Activated T-helper 1 cell treated with anti-CD3 and anti-CD28 coated beads, Interleukin-12 subunit alpha, Interleukin-12 subunit beta, Interleukin-2, Interleukin-4 antibody, amounts not matched to agents 30 ng/mL and 10 ng/mL and 1 ng/mL, durations not matched to agents 14 hours and 24 hours and 36 hours (primary cell): ENCODE data around the gene MAP3K9. TPM values are rescaled to one million over a fixed set of nuclear protein-coding genes. Genes with fewer than 3 reads are reported as not detected.

ENCODE experiments used
- DNase-seq: peaks from one replicate; pipeline ENCODE4 v3.0.0; 2021; ENCODE audit warnings: low spot score
- H3K27ac Mint-ChIP-seq: one replicate; pipeline ENCODE4 v1.8.0; 2021; ENCODE audit warnings: mild to moderate bottlenecking, mixed read lengths
- H3K27me3 Mint-ChIP-seq: one replicate; pipeline ENCODE4 v1.8.0; 2022; ENCODE audit warnings: mild to moderate bottlenecking, moderate library complexity, mixed read lengths; ENCODE audit not compliant: insufficient read depth
- H3K36me3 Mint-ChIP-seq: one replicate; pipeline ENCODE4 v1.8.0; 2021; ENCODE audit warnings: low read depth, mixed read lengths
- H3K4me1 Mint-ChIP-seq: one replicate; pipeline ENCODE4 v1.8.0; 2021; ENCODE audit warnings: low read depth, mixed read lengths
- H3K4me3 Mint-ChIP-seq: one replicate; pipeline ENCODE4 v1.8.0; 2021; ENCODE audit warnings: mild to moderate bottlenecking, moderate library complexity, mixed read lengths
- H3K9me3 Mint-ChIP-seq: one replicate; pipeline ENCODE4 v1.8.0; 2021; ENCODE audit warnings: mixed read lengths
- intact Hi-C: fragments of 100-400 bp; cut with micrococcal nuclease; formaldehyde crosslinking; loops from one replicate; pipeline ENCODE4 v1.15.1; 2024
- total RNA-seq: library from RNA; stranded (reverse); gene quantifications from 2 replicates; pipeline ENCODE4 v1.2.3, GENCODE V29; 2022

Gene MAP3K9
- total RNA-seq, 1 donor from 2014 or later, result 4.1 TPM

- no peak overlapping the region for H3K4me3 Mint-ChIP-seq
- DNase-seq, result no peak
- no peaks in the 10 kb centered on the region for H3K4me1 Mint-ChIP-seq
- intact Hi-C loops, result no loop called here
- H3K27me3 Mint-ChIP-seq, result no peaks in the 10 kb centered on the region
- H3K9me3 Mint-ChIP-seq, result no peaks in the 10 kb centered on the region
- H3K36me3 Mint-ChIP-seq, result no peaks in the 10 kb centered on the region
- no peak overlapping the region for H3K27ac Mint-ChIP-seq
Measured at GRCh38 chr14:70770490-70770889, 38.8 kb downstream of the MAP3K9 start.

- H3K27ac Mint-ChIP-seq, result no peak overlapping the region
- H3K9me3 Mint-ChIP-seq, result no peaks in the 10 kb centered on the region
- no peaks in the 10 kb centered on the region for H3K4me1 Mint-ChIP-seq
- intact Hi-C loops, result no loop called here
- no peak overlapping the region for H3K4me3 Mint-ChIP-seq
- H3K27me3 Mint-ChIP-seq, result no peaks in the 10 kb centered on the region
- DNase-seq, result no peak
- H3K36me3 Mint-ChIP-seq, result no peaks in the 10 kb centered on the region
Measured at GRCh38 chr14:70759398-70759797, 49.9 kb downstream of the MAP3K9 start.

GRCh38 chr14:70755655-70756054 is 53.7 kb downstream of the MAP3K9 start:
- no peaks in the 10 kb centered on the region for H3K9me3 Mint-ChIP-seq
- intact Hi-C loops, result no loop called here

GRCh38 chr14:70754991-70755390 is 54.3 kb downstream of the MAP3K9 start:
- Mint-ChIP-seq H3K9me3 (no peaks in the 10 kb centered on the region), H3K4me1 (no peaks in the 10 kb centered on the region), H3K36me3 (no peaks in the 10 kb centered on the region), H3K27me3 (no peaks in the 10 kb centered on the region), H3K27ac (no peak overlapping the region), H3K4me3 (no peak overlapping the region)
- no peak for DNase-seq
- intact Hi-C loops, result no loop called here

More at GRCh38 chr14:70755655-70756054, 53.7 kb downstream of the MAP3K9 start:
- Mint-ChIP-seq H3K4me1 (no peaks in the 10 kb centered on the region), H3K36me3 (no peaks in the 10 kb centered on the region), H3K27me3 (no peaks in the 10 kb centered on the region), H3K27ac (no peak overlapping the region), H3K4me3 (no peak overlapping the region)
- DNase-seq, result no peak

GRCh38 chr14:70753518-70753953 is 55.8 kb downstream of the MAP3K9 start:
- Mint-ChIP-seq H3K27me3 (no peaks in the 10 kb centered on the region), H3K9me3 (no peaks in the 10 kb centered on the region), H3K4me1 (no peaks in the 10 kb centered on the region), H3K27ac (no peak overlapping the region), H3K36me3 (peaks cover 6% of the 10 kb centered on the region), H3K4me3 (no peak overlapping the region)
- no peak for DNase-seq
- intact Hi-C loops, result no loop called here

GRCh38 chr14:70748422-70748821 is 60.9 kb downstream of the MAP3K9 start:
- no peaks in the 10 kb centered on the region for H3K4me1 Mint-ChIP-seq
- H3K27me3 Mint-ChIP-seq, result no peaks in the 10 kb centered on the region
- H3K27ac Mint-ChIP-seq, result no peak overlapping the region
- peaks cover 9% of the 10 kb centered on the region for H3K9me3 Mint-ChIP-seq
- intact Hi-C loops, result no loop called here
- H3K4me3 Mint-ChIP-seq, result no peak overlapping the region
- no peak for DNase-seq
- H3K36me3 Mint-ChIP-seq, result peaks cover 19% of the 10 kb centered on the region

GRCh38 chr14:70744641-70745040 is 64.7 kb downstream of the MAP3K9 start:
- no peak for DNase-seq
- Mint-ChIP-seq H3K9me3 (peaks cover 9% of the 10 kb centered on the region), H3K36me3 (peaks cover 19% of the 10 kb centered on the region), H3K4me3 (no peak overlapping the region), H3K27ac (no peak overlapping the region), H3K4me1 (no peaks in the 10 kb centered on the region), H3K27me3 (no peaks in the 10 kb centered on the region)
- intact Hi-C loops, result no loop called here

- no peaks in the 10 kb centered on the region for H3K27me3 Mint-ChIP-seq
- no peak overlapping the region for H3K4me3 Mint-ChIP-seq
- no peak overlapping the region for H3K27ac Mint-ChIP-seq
- intact Hi-C loops, result no loop called here
- peaks cover 4% of the 10 kb centered on the region for H3K36me3 Mint-ChIP-seq
- peaks cover 5% of the 10 kb centered on the region for H3K9me3 Mint-ChIP-seq
- no peak for DNase-seq
- H3K4me1 Mint-ChIP-seq, result no peaks in the 10 kb centered on the region
Measured at GRCh38 chr14:70742316-70742715, 67.0 kb downstream of the MAP3K9 start.

GRCh38 chr14:70741482-70741881 is 67.8 kb downstream of the MAP3K9 start:
- Mint-ChIP-seq H3K9me3 (no peaks in the 10 kb centered on the region), H3K27me3 (no peaks in the 10 kb centered on the region), H3K4me3 (no peak overlapping the region), H3K27ac (no peak overlapping the region), H3K4me1 (no peaks in the 10 kb centered on the region), H3K36me3 (no peaks in the 10 kb centered on the region)
- intact Hi-C loops, result no loop called here
- no peak for DNase-seq

GRCh38 chr14:70735043-70735442 is 74.3 kb downstream of the MAP3K9 start:
- Mint-ChIP-seq H3K27me3 (no peaks in the 10 kb centered on the region), H3K36me3 (peaks cover 3% of the 10 kb centered on the region), H3K4me3 (no peak overlapping the region), H3K9me3 (no peaks in the 10 kb centered on the region), H3K4me1 (no peaks in the 10 kb centered on the region), H3K27ac (no peak overlapping the region)
- no peak for DNase-seq
- intact Hi-C loops, result no loop called here

GRCh38 chr14:70731447-70732239 is 77.7 kb downstream of the MAP3K9 start:
- H3K27ac Mint-ChIP-seq, result no peak overlapping the region
- DNase-seq, result no peak
- intact Hi-C loops, result no loop called here
- H3K4me1 Mint-ChIP-seq, result no peaks in the 10 kb centered on the region
- peaks cover 3% of the 10 kb centered on the region for H3K36me3 Mint-ChIP-seq
- no peak overlapping the region for H3K4me3 Mint-ChIP-seq
- H3K27me3 Mint-ChIP-seq, result no peaks in the 10 kb centered on the region
- H3K9me3 Mint-ChIP-seq, result no peaks in the 10 kb centered on the region

GRCh38 chr14:70730393-70730792 is 78.9 kb downstream of the MAP3K9 start:
- Mint-ChIP-seq H3K9me3 (no peaks in the 10 kb centered on the region), H3K27me3 (no peaks in the 10 kb centered on the region), H3K4me1 (no peaks in the 10 kb centered on the region), H3K4me3 (no peak overlapping the region), H3K36me3 (peaks cover 3% of the 10 kb centered on the region), H3K27ac (no peak overlapping the region)
- no peak for DNase-seq
- intact Hi-C loops, result no loop called here

GRCh38 chr14:70726651-70727375 is 82.5 kb downstream of the MAP3K9 start:
- intact Hi-C loops, result no loop called here
- Mint-ChIP-seq H3K36me3 (peaks cover 2% of the 10 kb centered on the region), H3K27ac (no peak overlapping the region)

More at GRCh38 chr14:70726651-70727375, 82.5 kb downstream of the MAP3K9 start:
- Mint-ChIP-seq H3K4me3 (no peak overlapping the region), H3K27me3 (no peaks in the 10 kb centered on the region), H3K4me1 (no peaks in the 10 kb centered on the region), H3K9me3 (no peaks in the 10 kb centered on the region)
- no peak for DNase-seq
